Activated CD4-positive, alpha-beta memory T cell treated with anti-CD3 and anti-CD28 coated beads for 36 hours (primary cell): ENCODE data around the gene ACTA2. TPM values are rescaled to one million over a fixed set of nuclear protein-coding genes. Genes with fewer than 3 reads are reported as not detected.

ENCODE experiments used
- CTCF ChIA-PET: fragments of 350-600 bp; sonication (Branson Sonifier 250); formaldehyde crosslinking; loops from one replicate; lab custom pipeline; 2021; ENCODE audit warnings: antibody characterized with exemption, inconsistent platforms; lab: Charles Lee
- POLR2A ChIA-PET: fragments of 350-600 bp; sonication (Branson Sonifier 250); formaldehyde crosslinking; loops from one replicate; lab custom pipeline; 2021; ENCODE audit warnings: antibody characterized with exemption; lab: Charles Lee
- DNase-seq: peaks from one replicate; pipeline ENCODE4 v3.0.0-alpha.2; 2020
- H3K27ac Mint-ChIP-seq: one replicate; pipeline ENCODE4 v1.8.0; 2021; ENCODE audit warnings: mixed read lengths
- H3K27me3 Mint-ChIP-seq: one replicate; pipeline ENCODE4 v1.8.0; 2021; ENCODE audit warnings: mixed read lengths
- H3K36me3 Mint-ChIP-seq: one replicate; pipeline ENCODE4 v1.8.0; 2021; ENCODE audit warnings: mixed read lengths
- H3K4me1 Mint-ChIP-seq: one replicate; pipeline ENCODE4 v1.8.0; 2021; ENCODE audit warnings: low read depth, mixed read lengths
- H3K4me3 Mint-ChIP-seq: one replicate; pipeline ENCODE4 v1.8.0; 2021; ENCODE audit warnings: mild to moderate bottlenecking, mixed read lengths
- H3K9me3 Mint-ChIP-seq: one replicate; pipeline ENCODE4 v1.8.0; 2021; ENCODE audit warnings: mixed read lengths
- intact Hi-C: fragments of 100-400 bp; cut with micrococcal nuclease; formaldehyde crosslinking; loops from one replicate; pipeline ENCODE4 v1.15.1; 2023
- total RNA-seq, 2 experiments: library from RNA; stranded (reverse); gene quantifications; one replicate each; pipeline ENCODE4 v1.2.3, GENCODE V29; 2021

ACTA2 gene
- total RNA-seq, 2 experiments from 2014 or later = 18.6 to 23.3 TPM

GRCh38 chr10:88890681-88891381 is 61.7 kb downstream of the ACTA2 start:
- peaks cover 5% of the 10 kb centered on the region for H3K36me3 Mint-ChIP-seq
- peaks cover 61% of the 10 kb centered on the region for H3K4me1 Mint-ChIP-seq

GRCh38 chr10:88889559-88890337 is 62.8 kb downstream of the ACTA2 start:
- no peak overlapping the region for H3K27ac Mint-ChIP-seq
- peaks cover 62% of the 10 kb centered on the region for H3K4me1 Mint-ChIP-seq
- H3K36me3 Mint-ChIP-seq = peaks cover 5% of the 10 kb centered on the region
- CTCF ChIA-PET = no interaction called here
- no peaks in the 10 kb centered on the region for H3K27me3 Mint-ChIP-seq
- no peaks in the 10 kb centered on the region for H3K9me3 Mint-ChIP-seq
- DNase-seq = no peak
- H3K4me3 Mint-ChIP-seq = no peak overlapping the region
- intact Hi-C loops = no loop called here
- POLR2A ChIA-PET = interaction anchor here (0.7 kb wide), 1 partner anchor 8 kb away, joined by 3 read pairs; no protein-coding TSS in a partner anchor

More at GRCh38 chr10:88890681-88891381, 61.7 kb downstream of the ACTA2 start:
- Mint-ChIP-seq H3K27me3 (no peaks in the 10 kb centered on the region), H3K27ac (no peak overlapping the region), H3K4me3 (no peak overlapping the region), H3K9me3 (no peaks in the 10 kb centered on the region)
- no peak for DNase-seq
- ChIA-PET CTCF (no interaction called here), POLR2A (interaction anchor here (0.7 kb wide), 1 partner anchor 9 kb away, joined by 3 read pairs; no protein-coding TSS in a partner anchor)
- intact Hi-C loops = no loop called here

DNA sequence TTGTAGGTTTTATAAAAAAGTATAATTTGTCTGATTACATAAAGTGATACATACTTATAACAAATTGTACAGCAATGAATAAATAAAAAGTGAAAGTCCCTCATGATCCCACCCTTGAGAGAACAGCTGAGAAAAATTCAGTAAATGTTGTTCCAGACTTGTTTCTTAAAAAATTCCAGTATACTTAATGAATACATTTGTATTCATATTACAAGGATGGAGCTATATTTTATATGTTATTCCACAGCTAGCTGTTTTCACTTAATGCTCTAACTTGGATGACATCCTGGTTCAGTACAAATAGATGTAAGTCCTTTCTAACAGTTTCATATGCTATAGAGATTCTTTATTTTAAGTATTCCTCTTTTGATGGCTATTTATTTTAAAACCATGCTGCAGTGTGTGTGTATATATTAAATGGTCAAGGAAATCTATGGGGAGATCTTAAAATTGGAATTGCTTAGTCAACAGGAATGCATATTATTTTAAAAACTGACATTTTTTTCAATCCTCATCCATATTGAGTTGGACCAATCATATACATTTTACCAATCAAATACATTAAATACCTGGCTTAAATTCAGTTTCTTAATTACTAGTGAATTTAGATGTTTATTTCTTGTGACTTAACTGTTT is 63.6 kb downstream of the ACTA2 start:
- no peak overlapping the region for H3K4me3 Mint-ChIP-seq
- POLR2A ChIA-PET = interaction anchor here (0.8 kb wide), 1 partner anchor 9 kb away, joined by 3 read pairs; the partner anchor contains the start of gene STAMBPL1
- DNase-seq = no peak
- no peak overlapping the region for H3K27ac Mint-ChIP-seq
- intact Hi-C loops = no loop called here
- no peaks in the 10 kb centered on the region for H3K27me3 Mint-ChIP-seq
- H3K4me1 Mint-ChIP-seq = peaks cover 68% of the 10 kb centered on the region
- H3K9me3 Mint-ChIP-seq = no peaks in the 10 kb centered on the region
- H3K36me3 Mint-ChIP-seq = peaks cover 1% of the 10 kb centered on the region
- CTCF ChIA-PET = interaction anchor here (2.5 to 4.0 kb wide), 2 partner anchors 44 to 53 kb away, joined by 13 to 19 read pairs; no protein-coding TSS in a partner anchor

DNA sequence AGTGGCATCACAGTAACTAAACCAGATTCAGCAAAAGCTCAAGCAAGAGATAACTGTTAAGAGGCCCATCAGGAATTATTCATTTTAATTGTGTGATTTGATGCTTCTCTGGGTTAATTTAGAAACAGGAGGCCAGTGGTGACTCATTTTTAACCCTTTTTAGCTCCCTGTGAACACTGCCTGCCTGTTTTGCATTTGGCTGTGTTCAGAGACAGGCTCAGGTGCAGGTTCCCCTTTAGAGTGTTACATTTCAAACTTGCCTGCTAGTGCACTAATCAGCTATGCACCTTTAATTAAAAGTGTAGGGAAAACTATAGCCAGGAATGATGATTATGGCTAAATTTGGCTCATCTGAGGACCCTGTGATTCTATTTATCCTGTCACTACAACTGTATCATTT is 66.0 kb downstream of the ACTA2 start:
- Mint-ChIP-seq H3K36me3 (peaks cover 4% of the 10 kb centered on the region), H3K9me3 (no peaks in the 10 kb centered on the region), H3K27ac (no peak overlapping the region), H3K27me3 (no peaks in the 10 kb centered on the region), H3K4me3 (no peak overlapping the region), H3K4me1 (peaks cover 83% of the 10 kb centered on the region)
- ChIA-PET POLR2A (interaction anchor here (1.1 kb wide), 1 partner anchor 15 kb away, joined by 4 read pairs; no protein-coding TSS in a partner anchor), CTCF (interaction anchor here (2.5 to 4.0 kb wide), 2 partner anchors 46 to 51 kb away, joined by 13 to 19 read pairs; no protein-coding TSS in a partner anchor)
- intact Hi-C loops = loop anchor here (1.0 to 2.0 kb wide), 2 partner anchors 11 to 48 kb away; no protein-coding TSS in a partner anchor
- peak; percentile 45 for DNase-seq

Other genes with a start within 250 kb of the ACTA2 start
- gene LIPK, start 246.5 kb downstream of the ACTA2 start, total RNA-seq = not detected
- not detected for gene LIPN, start 192.8 kb downstream of the ACTA2 start, total RNA-seq
- not detected for gene LIPM, start 150.0 kb downstream of the ACTA2 start, total RNA-seq
- under 1 TPM; 0.12 to 0.24 TPM for gene ANKRD22, start 100.9 kb downstream of the ACTA2 start, total RNA-seq
- 10 to 100 TPM; 27.9 to 28.2 TPM for gene STAMBPL1, start 72.5 kb downstream of the ACTA2 start, total RNA-seq
- gene FAS, start 38.0 kb upstream of the ACTA2 start, total RNA-seq = 10 to 100 TPM; 62.2 to 63.5 TPM